ENCODE data around the gene PCYT1B. TPM values are rescaled to one million over a fixed set of nuclear protein-coding genes. Genes with fewer than 3 reads are reported as not detected.
"Not testable (repeated sequence)": the region's sequence is repeated elsewhere in the genome, so short reads cannot be mapped to it uniquely, and the experiment has no call there.

PCYT1B gene
- total RNA-seq, 2 donors from 2014 or later = 2.4 to 6.4 TPM

- H3K27me3 ChIP-seq = no peaks in the 10 kb centered on the region
- no peak overlapping the region for H3K4me3 ChIP-seq
- H3K36me3 ChIP-seq = no peaks in the 10 kb centered on the region
- H3K9me3 ChIP-seq = no peaks in the 10 kb centered on the region
- no peak overlapping the region for H3K27ac ChIP-seq
- no peaks in the 10 kb centered on the region for H3K4me1 ChIP-seq
- no peak for DNase-seq (ENCODE audit: low spot score)
- no peak for TF ChIP-seq CTCF (IDR thresholded peaks at IDR 0.05)
These were observed 10.7 kb upstream of the PCYT1B start for GRCh38 chrX:24657671-24658386.

GRCh38 chrX:24655679-24656078 lies 8.5 kb upstream of the PCYT1B start:
- H3K27ac ChIP-seq; H3K36me3 ChIP-seq; H3K9me3 ChIP-seq; H3K4me3 ChIP-seq; H3K27me3 ChIP-seq; H3K4me1 ChIP-seq; DNase-seq (ENCODE audit: low spot score): not testable (repeated sequence)

GRCh38 chrX:24651783-24652182 lies 4.6 kb upstream of the PCYT1B start:
- no peaks in the 10 kb centered on the region for H3K4me1 ChIP-seq
- no peak overlapping the region for H3K27ac ChIP-seq
- no peaks in the 10 kb centered on the region for H3K27me3 ChIP-seq
- no peak for DNase-seq (ENCODE audit: low spot score)
- no peak for TF ChIP-seq CTCF (IDR thresholded peaks at IDR 0.05)
- no peaks in the 10 kb centered on the region for H3K36me3 ChIP-seq
- H3K4me3 ChIP-seq = no peak overlapping the region
- H3K9me3 ChIP-seq = no peaks in the 10 kb centered on the region

GRCh38 chrX:24648495-24648894 lies 1.3 kb upstream of the PCYT1B start:
- H3K27me3 ChIP-seq = no peaks in the 10 kb centered on the region
- H3K4me3 ChIP-seq = no peak overlapping the region
- H3K4me1 ChIP-seq = no peaks in the 10 kb centered on the region
- no peak for DNase-seq (ENCODE audit: low spot score)
- no peak for TF ChIP-seq CTCF (IDR thresholded peaks at IDR 0.05)
- H3K36me3 ChIP-seq = no peaks in the 10 kb centered on the region
- H3K9me3 ChIP-seq = no peaks in the 10 kb centered on the region
- H3K27ac ChIP-seq = no peak overlapping the region

- Histone ChIP-seq H3K36me3 (no peaks in the 10 kb centered on the region), H3K4me1 (no peaks in the 10 kb centered on the region), H3K4me3 (peak overlapping the region; percentile 16 to 36), H3K27me3 (no peaks in the 10 kb centered on the region), H3K27ac (no peak overlapping the region), H3K9me3 (no peaks in the 10 kb centered on the region)
- no peak for TF ChIP-seq CTCF (IDR thresholded peaks at IDR 0.05)
- no peak for DNase-seq (ENCODE audit: low spot score)
These were observed 383 bp downstream of the PCYT1B start for GRCh38 chrX:24646745-24647182.

- Histone ChIP-seq H3K4me1 (no peaks in the 10 kb centered on the region), H3K27ac (no peak overlapping the region), H3K27me3 (no peaks in the 10 kb centered on the region), H3K4me3 (peak overlapping the region; percentile 16 to 36), H3K9me3 (no peaks in the 10 kb centered on the region), H3K36me3 (no peaks in the 10 kb centered on the region)
- no peak for DNase-seq (ENCODE audit: low spot score)
- TF ChIP-seq CTCF (IDR thresholded peaks at IDR 0.05) = no peak
These were observed 1.1 kb downstream of the PCYT1B start for GRCh38 chrX:24646006-24646405.

Data from right atrium auricular region (tissue), 2 donors.